ENCODE data around the gene WNT9A.

DNA sequence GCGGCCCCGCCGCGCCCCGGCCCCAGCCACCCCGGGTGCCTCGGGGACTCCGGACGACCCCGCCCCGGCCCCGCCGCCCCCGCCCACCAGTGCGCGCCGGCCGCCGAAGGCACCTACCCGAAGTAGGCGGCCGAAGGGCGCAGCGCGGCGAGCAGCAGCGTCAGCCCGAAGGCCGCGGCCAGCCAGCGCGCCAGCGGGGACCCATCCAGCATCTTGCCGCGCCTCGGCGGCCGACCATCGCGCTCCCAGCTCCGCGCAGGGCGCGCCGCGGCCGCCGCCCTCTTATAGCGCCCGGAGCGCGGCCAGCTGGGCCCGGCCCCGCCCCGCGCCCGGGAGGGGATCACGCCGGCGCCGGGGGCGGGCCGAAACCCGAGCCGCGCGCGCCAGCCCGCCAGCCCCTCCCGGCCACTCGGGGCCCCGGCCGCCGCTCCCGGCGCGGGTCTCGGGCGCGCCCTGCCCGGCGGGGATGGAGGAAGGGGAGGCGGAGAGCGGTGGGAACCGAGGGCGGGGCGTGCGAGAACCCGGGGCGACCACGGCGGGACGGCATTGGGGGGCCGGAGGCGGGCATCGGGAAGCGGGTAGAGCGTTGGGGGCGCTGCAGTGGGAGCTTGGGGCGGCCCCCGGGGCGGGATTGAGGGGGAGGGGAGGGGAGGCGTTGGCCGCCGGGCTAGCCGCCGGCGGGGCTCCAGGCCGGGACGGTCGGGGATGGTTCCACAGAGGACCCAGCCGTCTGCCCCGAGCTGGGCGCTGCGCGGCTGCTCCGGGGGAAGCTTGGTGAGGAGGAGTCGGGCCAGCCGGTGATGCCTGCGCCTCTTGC, at the start of gene WNT9A:
- TF ChIP-seq, protein P1, sequence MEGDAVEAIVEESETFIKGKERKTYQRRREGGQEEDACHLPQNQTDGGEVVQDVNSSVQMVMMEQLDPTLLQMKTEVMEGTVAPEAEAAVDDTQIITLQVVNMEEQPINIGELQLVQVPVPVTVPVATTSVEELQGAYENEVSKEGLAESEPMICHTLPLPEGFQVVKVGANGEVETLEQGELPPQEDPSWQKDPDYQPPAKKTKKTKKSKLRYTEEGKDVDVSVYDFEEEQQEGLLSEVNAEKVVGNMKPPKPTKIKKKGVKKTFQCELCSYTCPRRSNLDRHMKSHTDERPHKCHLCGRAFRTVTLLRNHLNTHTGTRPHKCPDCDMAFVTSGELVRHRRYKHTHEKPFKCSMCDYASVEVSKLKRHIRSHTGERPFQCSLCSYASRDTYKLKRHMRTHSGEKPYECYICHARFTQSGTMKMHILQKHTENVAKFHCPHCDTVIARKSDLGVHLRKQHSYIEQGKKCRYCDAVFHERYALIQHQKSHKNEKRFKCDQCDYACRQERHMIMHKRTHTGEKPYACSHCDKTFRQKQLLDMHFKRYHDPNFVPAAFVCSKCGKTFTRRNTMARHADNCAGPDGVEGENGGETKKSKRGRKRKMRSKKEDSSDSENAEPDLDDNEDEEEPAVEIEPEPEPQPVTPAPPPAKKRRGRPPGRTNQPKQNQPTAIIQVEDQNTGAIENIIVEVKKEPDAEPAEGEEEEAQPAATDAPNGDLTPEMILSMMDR (IDR thresholded peaks at IDR 0.05; ENCODE audit: low read length) = no peak
- no peak for TF ChIP-seq EZH2 (optimal IDR thresholded peaks at IDR 0.05; ENCODE audit: low read depth, low read length)
- no peak for TF ChIP-seq EZH2phosphoT487 (IDR thresholded peaks at IDR 0.05; ENCODE audit: low read length)
